Measurements from ENCODE around the gene GON4L. TPM values are rescaled to one million over a fixed set of nuclear protein-coding genes. Genes with fewer than 3 reads are reported as not detected.
"Not testable (repeated sequence)": the region's sequence is repeated elsewhere in the genome, so short reads cannot be mapped to it uniquely, and the experiment has no call there.

GON4L gene
- total and polyA plus RNA-seq, 4 donors, result 16.2 to 61.4 (median 32.3) TPM

DNA sequence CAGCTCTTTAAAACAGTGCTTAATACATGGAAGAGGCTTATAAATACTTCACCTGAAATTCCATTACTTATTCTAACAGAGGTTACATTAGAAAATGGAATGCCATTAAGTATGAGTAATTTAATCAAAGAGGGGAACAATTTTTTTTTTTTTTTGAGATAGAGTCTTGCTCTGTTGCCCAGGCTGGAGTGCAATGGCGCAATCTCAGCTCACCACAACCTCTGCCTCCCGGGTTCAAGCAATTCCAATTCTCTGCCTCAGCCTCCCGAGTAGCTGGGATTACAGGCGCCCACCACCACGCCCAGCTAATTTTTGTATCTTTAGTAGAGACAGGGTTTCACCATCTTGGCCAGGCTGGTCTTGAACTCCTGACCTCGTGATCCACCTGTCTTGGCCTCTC lies 38.6 kb upstream of the GON4L start:
- H3K9me3 ChIP-seq (ENCODE audit: control insufficient read depth in 4 of 4, insufficient read depth in 3 of 4, low read length in 3 of 4); H3K4me3 ChIP-seq; DNase-seq; H3K27ac ChIP-seq (ENCODE audit: low read depth in 1 of 2, low read length in 1 of 2); H3K27me3 ChIP-seq (ENCODE audit: control insufficient read depth in 3 of 3, insufficient read depth in 3 of 3, low read length in 2 of 3); ATAC-seq (ENCODE audit: insufficient read depth, low FRiP score); H3K9ac ChIP-seq (ENCODE audit: insufficient read depth in 1 of 2, low read length in 2 of 2): not testable (repeated sequence)
- WGBS, 2 donors, result 94% methylated on average over 6 of the region's 6 CpGs
- peaks cover 17 to 21% (median 18%) of the 10 kb centered on the region in 4 donors for H3K36me3 ChIP-seq (ENCODE audit: control insufficient read depth in 4 of 4, insufficient read depth in 4 of 4, low read length in 4 of 4)
- H3K4me1 ChIP-seq (ENCODE audit: control insufficient read depth in 5 of 5, insufficient read depth in 5 of 5, low read length in 5 of 5), result peaks cover 4 to 11% (median 5%) of the 10 kb centered on the region in 5 donors

- no peaks in the 10 kb centered on the region for H3K9me3 ChIP-seq (ENCODE audit: control insufficient read depth in 4 of 4, insufficient read depth in 3 of 4, low read length in 3 of 4)
- DNase-seq (peak in 2 of 3 donors; percentile 73 to 76), ATAC-seq (ENCODE audit: insufficient read depth, low FRiP score) (no peak)
- no peaks in the 10 kb centered on the region for H3K27me3 ChIP-seq (ENCODE audit: control insufficient read depth in 3 of 3, insufficient read depth in 3 of 3, low read length in 2 of 3)
- no peak overlapping the region for H3K4me3 ChIP-seq
- H3K4me1 ChIP-seq (ENCODE audit: control insufficient read depth in 5 of 5, insufficient read depth in 5 of 5, low read length in 5 of 5), result peaks cover 4 to 11% (median 5%) of the 10 kb centered on the region in 5 donors
- H3K36me3 ChIP-seq (ENCODE audit: control insufficient read depth in 4 of 4, insufficient read depth in 4 of 4, low read length in 4 of 4), result peaks cover 0 to 8% (median 5%) of the 10 kb centered on the region in 4 donors
- H3K27ac ChIP-seq (ENCODE audit: low read depth in 1 of 2, low read length in 1 of 2), result peak overlapping the region; percentile 80 to 86
- peak overlapping the region in 1 of 2 donors; percentile 23 for H3K9ac ChIP-seq (ENCODE audit: insufficient read depth in 1 of 2, low read length in 2 of 2)
- no peak for TF ChIP-seq CTCF (IDR thresholded peaks at IDR 0.05; ENCODE audit: control extremely low read depth, extremely low read depth)
- 42 to 47% methylated on average over 10 of the region's 10 CpGs for WGBS, 2 donors
Observed at GRCh38 chr1:155893389-155894142, 36.6 kb upstream of the GON4L start.

GRCh38 chr1:155892796-155893195 lies 35.8 kb upstream of the GON4L start:
- TF ChIP-seq CTCF (IDR thresholded peaks at IDR 0.05; ENCODE audit: control extremely low read depth, extremely low read depth), result no peak
- Histone ChIP-seq H3K27ac (ENCODE audit: low read depth in 1 of 2, low read length in 1 of 2) (peak overlapping the region; percentile 73 to 79), H3K4me1 (ENCODE audit: control insufficient read depth in 5 of 5, insufficient read depth in 5 of 5, low read length in 5 of 5) (peaks cover 4 to 11% (median 5%) of the 10 kb centered on the region in 5 donors), H3K4me3 (no peak overlapping the region), H3K27me3 (ENCODE audit: control insufficient read depth in 3 of 3, insufficient read depth in 3 of 3, low read length in 2 of 3) (no peaks in the 10 kb centered on the region), H3K36me3 (ENCODE audit: control insufficient read depth in 4 of 4, insufficient read depth in 4 of 4, low read length in 4 of 4) (peaks cover 0 to 7% (median 4%) of the 10 kb centered on the region in 4 donors), H3K9ac (ENCODE audit: insufficient read depth in 1 of 2, low read length in 2 of 2) (no peak overlapping the region), H3K9me3 (ENCODE audit: control insufficient read depth in 4 of 4, insufficient read depth in 3 of 4, low read length in 3 of 4) (no peaks in the 10 kb centered on the region)
- DNase-seq (peak; percentile 35 to 68 (median 37)), ATAC-seq (ENCODE audit: insufficient read depth, low FRiP score) (no peak)
- 43 to 70% methylated on average over 3 of the region's 3 CpGs for WGBS, 2 donors

GRCh38 chr1:155890251-155890650 lies 33.2 kb upstream of the GON4L start:
- TF ChIP-seq CTCF (IDR thresholded peaks at IDR 0.05; ENCODE audit: control extremely low read depth, extremely low read depth), result no peak
- no peak overlapping the region for H3K4me3 ChIP-seq
- H3K9ac ChIP-seq (ENCODE audit: insufficient read depth in 1 of 2, low read length in 2 of 2), result no peak overlapping the region
- no peaks in the 10 kb centered on the region for H3K9me3 ChIP-seq (ENCODE audit: control insufficient read depth in 4 of 4, insufficient read depth in 3 of 4, low read length in 3 of 4)
- H3K27me3 ChIP-seq (ENCODE audit: control insufficient read depth in 3 of 3, insufficient read depth in 3 of 3, low read length in 2 of 3), result no peaks in the 10 kb centered on the region
- H3K4me1 ChIP-seq (ENCODE audit: control insufficient read depth in 5 of 5, insufficient read depth in 5 of 5, low read length in 5 of 5), result peaks cover 4 to 11% (median 5%) of the 10 kb centered on the region in 5 donors
- no peak overlapping the region for H3K27ac ChIP-seq (ENCODE audit: low read depth in 1 of 2, low read length in 1 of 2)
- H3K36me3 ChIP-seq (ENCODE audit: control insufficient read depth in 4 of 4, insufficient read depth in 4 of 4, low read length in 4 of 4), result peaks cover 0 to 2% (median 0%) of the 10 kb centered on the region in 4 donors
- no peak for DNase-seq
- no peak for ATAC-seq (ENCODE audit: insufficient read depth, low FRiP score)
- 59 to 75% methylated on average over 3 of the region's 3 CpGs for WGBS, 2 donors

All from lung (tissue), 12 donors.